GM12873 (cell line): ENCODE measurements around the gene SLC2A13.

Experiments
- TF ChIP-seq, protein P1 (sequence below): IDR thresholded peaks from 2 replicates; pipeline ENCODE4 v1.5.1; 2012; ENCODE audit warnings: low read depth, mild to moderate bottlenecking, moderate library complexity, low read length, control low read depth; ENCODE audit not compliant: insufficient read depth; ENCODE audit errors: missing control alignments

SLC2A13 gene

DNA sequence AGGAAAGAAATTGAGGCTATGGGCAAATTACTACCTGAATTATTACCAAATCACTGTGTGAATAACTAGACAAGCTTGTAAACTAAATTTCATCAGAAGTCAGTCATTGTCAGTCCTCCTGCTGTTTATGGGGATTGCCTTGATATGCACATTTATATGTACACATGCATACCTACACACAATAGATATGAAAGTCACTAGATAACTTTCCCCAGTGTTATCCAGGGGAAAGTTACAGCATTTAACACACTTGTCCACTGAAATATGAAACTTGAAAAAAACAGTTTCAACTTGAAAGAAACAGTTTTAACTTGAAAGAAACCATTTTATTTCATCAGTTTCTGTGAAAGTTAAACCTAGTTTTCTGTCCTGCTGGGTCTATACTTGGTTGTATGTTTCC, 199.6 kb downstream of the SLC2A13 start:
- TF ChIP-seq, protein P1, sequence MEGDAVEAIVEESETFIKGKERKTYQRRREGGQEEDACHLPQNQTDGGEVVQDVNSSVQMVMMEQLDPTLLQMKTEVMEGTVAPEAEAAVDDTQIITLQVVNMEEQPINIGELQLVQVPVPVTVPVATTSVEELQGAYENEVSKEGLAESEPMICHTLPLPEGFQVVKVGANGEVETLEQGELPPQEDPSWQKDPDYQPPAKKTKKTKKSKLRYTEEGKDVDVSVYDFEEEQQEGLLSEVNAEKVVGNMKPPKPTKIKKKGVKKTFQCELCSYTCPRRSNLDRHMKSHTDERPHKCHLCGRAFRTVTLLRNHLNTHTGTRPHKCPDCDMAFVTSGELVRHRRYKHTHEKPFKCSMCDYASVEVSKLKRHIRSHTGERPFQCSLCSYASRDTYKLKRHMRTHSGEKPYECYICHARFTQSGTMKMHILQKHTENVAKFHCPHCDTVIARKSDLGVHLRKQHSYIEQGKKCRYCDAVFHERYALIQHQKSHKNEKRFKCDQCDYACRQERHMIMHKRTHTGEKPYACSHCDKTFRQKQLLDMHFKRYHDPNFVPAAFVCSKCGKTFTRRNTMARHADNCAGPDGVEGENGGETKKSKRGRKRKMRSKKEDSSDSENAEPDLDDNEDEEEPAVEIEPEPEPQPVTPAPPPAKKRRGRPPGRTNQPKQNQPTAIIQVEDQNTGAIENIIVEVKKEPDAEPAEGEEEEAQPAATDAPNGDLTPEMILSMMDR, result no peak

DNA sequence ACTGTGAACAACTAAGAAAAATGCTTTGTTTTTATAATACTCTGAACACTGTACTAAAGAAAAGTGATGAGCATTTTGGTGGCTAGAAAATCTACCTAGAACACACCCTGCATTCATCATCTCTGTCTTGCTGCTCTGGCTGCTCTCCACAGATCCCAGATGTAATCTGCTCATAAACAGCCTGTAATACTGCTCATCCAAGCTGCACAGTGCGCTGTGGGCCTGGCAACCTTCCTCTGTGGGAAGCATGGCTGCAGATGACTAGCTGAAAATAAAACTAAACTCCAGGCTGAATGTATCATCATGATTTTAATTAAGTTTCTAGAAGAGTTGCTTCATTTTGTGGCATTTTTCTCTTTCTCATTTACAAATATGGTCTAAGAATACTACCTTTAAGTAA, 200.7 kb downstream of the SLC2A13 start:
- TF ChIP-seq, protein P1, result no peak

DNA sequence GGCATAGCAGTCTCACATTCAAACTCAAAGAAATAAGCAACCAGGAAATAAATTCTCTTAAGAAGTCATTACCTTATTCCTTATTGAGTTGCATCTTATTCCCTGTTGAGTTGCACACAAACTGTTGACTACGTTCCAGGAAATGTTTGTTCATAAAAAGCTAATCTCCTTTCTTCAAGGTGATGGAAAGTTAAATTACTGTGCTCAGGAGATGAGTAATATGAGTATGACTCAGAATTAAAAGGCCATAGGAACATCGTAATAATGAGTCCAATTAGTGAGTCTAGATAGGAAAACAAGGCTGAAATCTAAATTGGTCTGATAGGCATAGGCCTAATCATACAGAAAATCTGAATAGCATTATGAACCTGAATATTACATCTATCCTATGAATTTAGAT, 203.1 kb downstream of the SLC2A13 start:
- TF ChIP-seq, protein P1, result no peak

DNA sequence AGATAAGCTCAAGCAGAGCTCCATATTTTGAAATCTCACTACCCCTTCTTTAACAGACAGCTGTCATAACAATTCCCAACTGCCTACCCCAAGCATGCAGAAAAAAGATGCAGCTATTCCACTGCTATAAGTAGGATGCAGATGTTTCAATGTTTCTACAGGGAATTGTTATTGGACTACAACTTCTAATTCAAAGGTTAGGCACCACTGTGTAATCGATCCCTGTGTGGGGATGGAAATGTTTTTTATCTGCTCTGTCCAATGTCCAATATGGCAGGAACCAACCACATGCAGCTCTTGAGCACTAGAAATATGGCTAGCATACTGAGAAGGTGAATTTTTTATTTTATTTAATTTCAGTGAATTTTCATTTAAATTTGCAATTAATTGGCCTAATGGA, 208.6 kb downstream of the SLC2A13 start:
- TF ChIP-seq, protein P1, result no peak

DNA sequence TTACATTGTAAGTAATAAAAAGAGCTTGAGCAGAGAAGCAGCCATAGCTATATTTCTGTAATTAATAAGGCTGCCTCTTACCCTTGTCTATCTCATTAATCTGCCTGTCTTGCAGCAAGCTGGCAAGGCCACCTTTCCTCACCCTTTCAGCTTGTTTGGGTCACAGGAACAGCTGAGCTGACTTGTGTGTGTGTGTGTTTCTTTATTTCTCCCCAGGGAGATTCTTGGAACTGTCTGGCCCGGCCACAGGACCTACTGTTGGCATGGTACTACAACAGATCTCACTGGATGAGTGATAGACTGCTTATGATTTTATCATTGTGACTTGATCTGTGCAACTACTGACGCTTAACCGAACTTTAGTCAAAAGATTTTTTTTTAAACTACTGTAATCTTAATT, 213.7 kb downstream of the SLC2A13 start:
- TF ChIP-seq, protein P1, result no peak

DNA sequence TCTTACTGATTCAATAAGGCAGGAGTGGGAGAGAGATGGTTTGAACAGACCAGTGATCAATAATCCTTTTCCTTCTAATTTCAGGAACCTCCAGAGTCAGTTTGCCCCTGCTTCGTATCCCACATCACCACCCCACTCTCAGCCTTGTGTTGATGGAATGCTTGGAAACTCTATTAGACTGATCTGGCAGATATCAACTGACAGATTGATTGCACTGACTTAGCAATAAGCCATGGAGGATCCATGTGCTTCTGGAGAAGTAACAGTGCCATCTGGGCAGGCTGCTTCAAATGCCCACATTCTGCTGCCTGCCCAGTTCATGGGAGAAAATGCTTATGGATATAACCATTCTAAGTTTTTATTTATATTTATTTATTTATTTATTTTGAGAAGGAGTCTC, 218.0 kb downstream of the SLC2A13 start:
- TF ChIP-seq, protein P1, result no peak

DNA sequence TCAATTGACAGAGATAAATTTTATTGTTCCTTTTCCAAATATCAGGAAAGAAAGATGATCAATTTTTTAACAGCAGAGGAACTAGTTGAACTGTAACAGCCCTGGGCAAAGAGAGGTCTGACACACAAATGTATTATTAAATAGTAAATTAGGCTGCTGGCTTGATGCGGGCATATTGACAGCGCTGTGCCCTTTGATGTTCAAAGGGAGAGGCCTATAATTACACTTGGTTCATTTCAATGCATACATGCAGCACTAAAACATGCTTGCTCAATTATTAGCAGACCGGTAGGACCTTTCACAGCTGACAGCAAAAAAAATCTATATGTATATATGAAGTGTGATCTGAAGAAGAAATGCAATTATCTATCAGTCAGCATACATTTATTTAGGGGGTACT, 219.8 kb downstream of the SLC2A13 start:
- TF ChIP-seq, protein P1, result no peak

DNA sequence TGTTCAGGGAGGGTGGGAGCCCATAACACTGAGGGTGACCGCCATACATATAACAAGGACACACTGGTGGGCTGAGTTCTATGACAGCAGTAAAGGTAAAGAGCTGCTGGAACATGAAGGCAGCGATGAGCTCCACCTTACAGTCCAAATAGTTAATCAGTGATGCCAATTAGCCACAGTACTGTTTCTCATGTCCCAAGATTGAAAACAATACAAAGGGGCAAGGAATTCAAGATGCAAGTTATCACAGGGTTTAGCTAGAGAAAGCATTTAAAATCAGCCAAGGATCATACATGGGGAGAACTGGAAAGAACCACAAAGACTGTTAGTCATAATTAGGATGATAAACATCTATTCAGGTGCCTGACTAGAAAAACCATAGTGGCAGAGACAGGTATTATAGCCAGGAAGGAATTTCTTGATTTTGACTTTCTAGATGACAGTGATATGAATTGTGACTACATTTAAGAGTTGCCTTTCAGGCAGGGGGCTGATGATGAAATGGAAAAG, 221.2 kb downstream of the SLC2A13 start:
- TF ChIP-seq, protein P1, result no peak
